PFSK-1 (cell line): ENCODE data around the gene MIR17HG.

ENCODE experiments used
- POLR2AphosphoS5 ChIP-seq: IDR thresholded peaks from 2 replicates; pipeline ENCODE4 v1.6.1; 2012; ENCODE audit warnings: low read depth, mild to moderate bottlenecking, control low read depth, low read length, moderate library complexity
- TF ChIP-seq, protein P1 (sequence below), 2 experiments: IDR thresholded peaks; 2 replicates each; pipeline versions ENCODE4 v1.6.1 to v1.8.0; 2011 to 2012; ENCODE audit warnings: low read depth in 2 of 2, low read length in 2 of 2, control low read depth in 1 of 2, inconsistent platforms in 1 of 2, mild to moderate bottlenecking in 1 of 2, moderate library complexity in 1 of 2; ENCODE audit not compliant: insufficient read depth in 1 of 2

DNA sequence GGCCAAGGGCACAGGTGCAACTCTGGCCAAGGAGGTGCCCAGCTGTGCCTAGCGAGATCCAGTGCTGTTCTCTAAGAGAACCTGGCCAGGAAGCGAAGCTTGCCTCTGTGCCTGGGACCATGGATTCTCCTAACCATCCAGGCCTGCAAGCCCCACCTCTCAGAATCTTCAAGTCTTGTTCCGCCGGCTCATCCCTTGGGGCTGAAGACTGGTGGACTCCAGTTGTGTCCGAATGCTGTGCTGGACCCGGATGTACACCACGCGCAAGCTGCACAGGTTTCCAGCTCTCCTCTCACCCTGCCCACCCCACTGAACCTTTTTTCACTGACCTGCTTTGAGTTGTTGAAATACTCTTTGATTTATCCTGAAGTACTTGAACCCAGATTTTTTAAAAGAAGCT lies 27.5 kb upstream of the MIR17HG start:
- TF ChIP-seq, protein P1, sequence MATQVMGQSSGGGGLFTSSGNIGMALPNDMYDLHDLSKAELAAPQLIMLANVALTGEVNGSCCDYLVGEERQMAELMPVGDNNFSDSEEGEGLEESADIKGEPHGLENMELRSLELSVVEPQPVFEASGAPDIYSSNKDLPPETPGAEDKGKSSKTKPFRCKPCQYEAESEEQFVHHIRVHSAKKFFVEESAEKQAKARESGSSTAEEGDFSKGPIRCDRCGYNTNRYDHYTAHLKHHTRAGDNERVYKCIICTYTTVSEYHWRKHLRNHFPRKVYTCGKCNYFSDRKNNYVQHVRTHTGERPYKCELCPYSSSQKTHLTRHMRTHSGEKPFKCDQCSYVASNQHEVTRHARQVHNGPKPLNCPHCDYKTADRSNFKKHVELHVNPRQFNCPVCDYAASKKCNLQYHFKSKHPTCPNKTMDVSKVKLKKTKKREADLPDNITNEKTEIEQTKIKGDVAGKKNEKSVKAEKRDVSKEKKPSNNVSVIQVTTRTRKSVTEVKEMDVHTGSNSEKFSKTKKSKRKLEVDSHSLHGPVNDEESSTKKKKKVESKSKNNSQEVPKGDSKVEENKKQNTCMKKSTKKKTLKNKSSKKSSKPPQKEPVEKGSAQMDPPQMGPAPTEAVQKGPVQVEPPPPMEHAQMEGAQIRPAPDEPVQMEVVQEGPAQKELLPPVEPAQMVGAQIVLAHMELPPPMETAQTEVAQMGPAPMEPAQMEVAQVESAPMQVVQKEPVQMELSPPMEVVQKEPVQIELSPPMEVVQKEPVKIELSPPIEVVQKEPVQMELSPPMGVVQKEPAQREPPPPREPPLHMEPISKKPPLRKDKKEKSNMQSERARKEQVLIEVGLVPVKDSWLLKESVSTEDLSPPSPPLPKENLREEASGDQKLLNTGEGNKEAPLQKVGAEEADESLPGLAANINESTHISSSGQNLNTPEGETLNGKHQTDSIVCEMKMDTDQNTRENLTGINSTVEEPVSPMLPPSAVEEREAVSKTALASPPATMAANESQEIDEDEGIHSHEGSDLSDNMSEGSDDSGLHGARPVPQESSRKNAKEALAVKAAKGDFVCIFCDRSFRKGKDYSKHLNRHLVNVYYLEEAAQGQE (IDR thresholded peaks at IDR 0.05; ENCODE audit: insufficient read depth in 1 of 2, low read depth in 2 of 2, low read length in 2 of 2), result no peak
- TF ChIP-seq POLR2AphosphoS5, result no peak
